ENCODE measurements around the gene RARA.
"Not testable (repeated sequence)": the region's sequence is repeated elsewhere in the genome, so short reads cannot be mapped to it uniquely, and the experiment has no call there.

The RARA gene

GRCh38 chr17:40356990-40357881 lies 48.3 kb downstream of the RARA start:
- no peak for DNase-seq (ENCODE audit: low read depth)

- DNase-seq (ENCODE audit: low read depth) = peak; percentile 85
Observed at GRCh38 chr17:40358323-40359038, 49.5 kb downstream of the RARA start.

GRCh38 chr17:40360091-40360490 lies 51.1 kb downstream of the RARA start:
- no peak for DNase-seq (ENCODE audit: low read depth)

- DNase-seq (ENCODE audit: low read depth) = no peak
Observed at GRCh38 chr17:40361063-40361924, 52.3 kb downstream of the RARA start.

GRCh38 chr17:40361925-40362695 lies 53.1 kb downstream of the RARA start:
- no peak for DNase-seq (ENCODE audit: low read depth)

- DNase-seq (ENCODE audit: low read depth) = peak; percentile 64
Observed at GRCh38 chr17:40362696-40363110, 53.7 kb downstream of the RARA start.

- no peak for DNase-seq (ENCODE audit: low read depth)
Observed at GRCh38 chr17:40363111-40363827, 54.3 kb downstream of the RARA start.

GRCh38 chr17:40364121-40364861 lies 55.3 kb downstream of the RARA start, which contains the start of gene GJD3:
TSS of gene GJD3 (minus strand) at chr17:40364737. CDS start at chr17:40363815, 922 bp downstream.
- DNase-seq (ENCODE audit: low read depth) = no peak

GRCh38 chr17:40364906-40365305 lies 55.9 kb downstream of the RARA start:
- DNase-seq (ENCODE audit: low read depth) = no peak

GRCh38 chr17:40366076-40366860 lies 57.3 kb downstream of the RARA start:
- no peak for DNase-seq (ENCODE audit: low read depth)

GRCh38 chr17:40366861-40367518 lies 58.0 kb downstream of the RARA start:
- DNase-seq (ENCODE audit: low read depth) = no peak

GRCh38 chr17:40367728-40368127 lies 58.7 kb downstream of the RARA start:
- DNase-seq (ENCODE audit: low read depth) = not testable (repeated sequence)

- no peak for DNase-seq (ENCODE audit: low read depth)
Observed at GRCh38 chr17:40369923-40370322, 60.9 kb downstream of the RARA start.

- DNase-seq (ENCODE audit: low read depth) = no peak
Observed at GRCh38 chr17:40371261-40371929, 62.4 kb downstream of the RARA start.

GRCh38 chr17:40372031-40372430 lies 63.1 kb downstream of the RARA start:
- no peak for DNase-seq (ENCODE audit: low read depth)

- DNase-seq (ENCODE audit: low read depth) = not testable (repeated sequence)
Observed at GRCh38 chr17:40372644-40373043, 63.7 kb downstream of the RARA start.

- DNase-seq (ENCODE audit: low read depth) = no peak
Observed at GRCh38 chr17:40373324-40373723, 64.3 kb downstream of the RARA start.

GRCh38 chr17:40373999-40374398 lies 65.0 kb downstream of the RARA start:
- no peak for DNase-seq (ENCODE audit: low read depth)
